Body of pancreas (tissue), 4 donors: ENCODE data around the gene GTPBP3. TPM values are rescaled to one million over a fixed set of nuclear protein-coding genes. Genes with fewer than 3 reads are reported as not detected.
"Not testable (repeated sequence)": the region's sequence is repeated elsewhere in the genome, so short reads cannot be mapped to it uniquely, and the experiment has no call there.

ENCODE experiments used
- ATAC-seq: fragments of 150-250 bp; one replicate; pipeline ENCODE4 v1.9.1; 2016
- DNase-seq, 4 donors: peaks; one replicate each; pipeline ENCODE4 v3.0.0-alpha.2; 2019
- H3K27ac ChIP-seq, 4 donors: fragments of 200-600 bp; sonication (generic); 1 replicate in 3 of 4; 2 replicates in 1 of 4; pipeline versions ENCODE4 v1.5.1 to v1.6.1; 2016 to 2019; ENCODE audit warnings: mild to moderate bottlenecking in 1 of 4, mixed read lengths in 1 of 4, moderate library complexity in 1 of 4
- H3K27me3 ChIP-seq, 2 donors: fragments of 200-600 bp; sonication (generic); one replicate each; pipeline ENCODE4 v1.6.0; 2016; ENCODE audit warnings: mild to moderate bottlenecking in 1 of 2
- H3K36me3 ChIP-seq, 2 donors: fragments of 200-600 bp; sonication (generic); replicated peaks in 1 of 2; 2 replicates each; pipeline ENCODE4 v1.5.1; 2016; ENCODE audit warnings: low read depth in 2 of 2; ENCODE audit not compliant: insufficient read depth in 1 of 2
- H3K4me1 ChIP-seq: fragments of 200-600 bp; sonication (generic); one replicate; pipeline ENCODE4 v1.6.0; 2016
- H3K4me3 ChIP-seq, 2 donors: fragments of 200-600 bp; sonication (generic); 1 replicate in 1 of 2; 2 replicates in 1 of 2; pipeline ENCODE4 v1.5.1; 2016 to 2019
- H3K9me3 ChIP-seq, 3 donors: fragments of 200-600 bp; sonication (generic); 1 replicate in 2 of 3; 2 replicates in 1 of 3; pipeline ENCODE4 v1.5.1; 2016
- CTCF ChIP-seq, 7 experiments: fragments of 450-650 bp in 4 of 7; fragments of 200-600 bp in 3 of 7; sonication (generic) in 3 of 7; IDR thresholded peaks; one replicate each; pipeline ENCODE4 v1.5.1; 2016 to 2019; ENCODE audit warnings: antibody characterized with exemption in 7 of 7
- POLR2A ChIP-seq, 3 donors: fragments of 450-650 bp; IDR thresholded peaks; one replicate each; pipeline ENCODE4 v1.6.1; 2016; ENCODE audit warnings: antibody characterized with exemption in 3 of 3, mild to moderate bottlenecking in 2 of 3
- WGBS, 2 donors: methylation state at CpG; one replicate each; pipeline ENCODE4 v1.1.5; 2017; 5-methylcytosine and 5-hydroxymethylcytosine counted together
- intact Hi-C: fragments of 100-400 bp; cut with DNase I; formaldehyde crosslinking; loops from one replicate; pipeline ENCODE4 v1.15.1; 2023
- total RNA-seq, 2 donors: library from RNA; depleted of rRNA; stranded (reverse); fragments of >200 nt; gene quantifications; one replicate each; pipeline ENCODE4 v1.1.0, GENCODE V29; 2016

The GTPBP3 gene
- total RNA-seq, 2 donors from 2014 or later = 13.7 to 127 TPM

- no peak overlapping the region for H3K4me3 ChIP-seq
- TF ChIP-seq POLR2A (IDR thresholded peaks at IDR 0.05) (no peak), CTCF (IDR thresholded peaks at IDR 0.05) (no peak)
- 53 to 73% methylated on average over 3 to 6 of the region's 6 CpGs for WGBS, 2 donors
- intact Hi-C loops = no loop called here
- H3K27ac ChIP-seq = no peak overlapping the region
- no peaks in the 10 kb centered on the region for H3K9me3 ChIP-seq
- no peaks in the 10 kb centered on the region for H3K27me3 ChIP-seq
- no peaks in the 10 kb centered on the region for H3K36me3 ChIP-seq
- ATAC-seq (no peak), DNase-seq (no peak)
- no peaks in the 10 kb centered on the region for H3K4me1 ChIP-seq
Measured at GRCh38 chr19:17359905-17360800, 22.8 kb downstream of the GTPBP3 start.

- DNase-seq, H3K4me3 ChIP-seq, H3K4me1 ChIP-seq, H3K27ac ChIP-seq, intact Hi-C loops, H3K36me3 ChIP-seq, H3K27me3 ChIP-seq, ATAC-seq, H3K9me3 ChIP-seq: not testable (repeated sequence)
- WGBS, 2 donors = 80 to 86% methylated on average over 20 of the region's 20 CpGs
Measured at GRCh38 chr19:17363852-17364605, 26.7 kb downstream of the GTPBP3 start.

- Histone ChIP-seq H3K36me3 (no peaks in the 10 kb centered on the region), H3K27ac (no peak overlapping the region), H3K4me3 (no peak overlapping the region), H3K4me1 (no peaks in the 10 kb centered on the region), H3K27me3 (no peaks in the 10 kb centered on the region), H3K9me3 (no peaks in the 10 kb centered on the region)
- 80 to 88% methylated on average over 8 to 22 of the region's 22 CpGs for WGBS, 2 donors
- TF ChIP-seq CTCF (IDR thresholded peaks at IDR 0.05) (no peak), POLR2A (IDR thresholded peaks at IDR 0.05) (no peak)
- DNase-seq = no peak
- no peak for ATAC-seq
- intact Hi-C loops = no loop called here
Measured at GRCh38 chr19:17365361-17365760, 28.0 kb downstream of the GTPBP3 start.

GRCh38 chr19:17370026-17370587 lies 32.8 kb downstream of the GTPBP3 start:
- no peaks in the 10 kb centered on the region for H3K9me3 ChIP-seq
- DNase-seq (peak in 1 of 4 donors; percentile 44), ATAC-seq (no peak)
- no peak for TF ChIP-seq POLR2A (IDR thresholded peaks at IDR 0.05)
- no peak for TF ChIP-seq CTCF (IDR thresholded peaks at IDR 0.05)
- intact Hi-C loops = no loop called here
- H3K36me3 ChIP-seq = no peaks in the 10 kb centered on the region
- no peaks in the 10 kb centered on the region for H3K4me1 ChIP-seq
- H3K27ac ChIP-seq = no peak overlapping the region
- H3K4me3 ChIP-seq = no peak overlapping the region
- WGBS, 2 donors = 37 to 39% methylated on average over 8 of the region's 8 CpGs
- H3K27me3 ChIP-seq = no peaks in the 10 kb centered on the region
